HL-60/S4 treated with phorbol 12-myristate 13-acetate at 8.2 ng/mL for 4 days and 3 days (cell line): ENCODE data around the gene GFER.
"Not testable (repeated sequence)": the region's sequence is repeated elsewhere in the genome, so short reads cannot be mapped to it uniquely, and the experiment has no call there.

Experiments
- in situ Hi-C: fragments of 300-500 bp; cut with MboI; formaldehyde crosslinking; loops from 2 replicates; pipeline ENCODE4 v1.15.0; 2022; ENCODE audit warnings: low sequenced_read_pairs

GFER gene

DNA sequence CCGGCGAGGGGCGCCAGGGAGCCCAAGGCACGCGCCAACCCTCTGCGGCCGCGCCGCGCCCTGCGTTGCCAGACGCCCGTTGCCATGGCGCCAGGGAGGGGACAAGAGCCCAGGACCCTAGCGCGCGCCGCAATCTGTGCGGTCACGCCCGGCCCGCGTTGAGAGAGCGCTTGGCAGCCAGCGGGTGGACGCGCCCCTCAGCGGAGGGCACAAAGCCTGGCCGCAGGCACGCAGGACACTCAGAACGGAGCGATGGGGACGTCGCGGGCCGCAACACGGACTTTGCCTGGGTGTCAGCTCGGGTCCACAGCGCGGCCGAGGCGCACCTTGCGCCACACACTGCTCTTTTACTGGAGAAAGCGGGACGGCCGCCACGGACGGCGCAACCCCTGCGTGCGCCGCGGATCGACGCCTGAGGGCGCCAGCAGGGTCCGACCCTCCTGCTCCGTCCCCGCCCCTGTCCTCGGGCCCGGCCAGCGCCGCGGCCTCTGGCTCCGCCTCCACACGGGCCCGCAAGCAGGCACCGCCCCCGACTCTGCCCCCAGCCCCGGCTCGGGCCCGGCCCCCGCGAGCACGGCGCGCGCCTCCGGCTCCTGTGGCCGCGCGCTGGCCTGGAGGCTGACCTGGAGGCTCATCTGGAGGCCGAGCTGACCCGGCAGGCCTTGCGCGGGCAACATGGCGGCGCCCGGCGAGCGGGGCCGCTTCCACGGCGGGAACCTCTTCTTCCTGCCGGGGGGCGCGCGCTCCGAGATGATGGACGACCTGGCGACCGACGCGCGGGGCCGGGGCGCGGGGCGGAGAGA is at the start of gene GFER:
Gene GFER (plus strand): TSS at position 650 of the 803 bp plus-strand sequence. CDS start 26 bp downstream, at position 676.
- in situ Hi-C loops = no loop called here

DNA sequence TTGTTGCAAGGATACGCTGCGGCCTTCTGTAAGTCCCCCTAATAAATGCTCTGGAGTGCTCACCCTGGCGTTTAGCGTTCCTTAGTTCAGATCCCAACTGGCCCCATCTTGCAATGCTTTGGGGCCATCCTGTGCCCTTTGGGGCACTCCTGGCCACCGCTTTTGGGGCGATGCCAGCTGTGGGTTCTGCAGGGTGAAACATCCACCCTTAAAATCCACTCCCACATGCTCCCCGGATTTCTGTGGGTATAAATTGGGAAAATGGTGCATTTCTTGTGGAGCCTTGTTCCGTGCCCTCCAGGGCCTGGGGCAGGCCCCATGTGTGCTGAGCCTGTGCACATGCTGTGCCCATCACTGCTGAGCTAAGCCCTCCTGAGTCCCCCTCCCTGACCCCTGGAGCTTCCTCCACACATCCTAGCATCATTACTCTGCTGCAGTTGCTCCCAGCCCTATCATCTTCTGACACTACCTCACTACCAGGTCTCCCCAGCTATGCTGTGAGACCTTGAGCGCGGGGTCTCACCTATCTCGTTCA is 47.0 kb upstream of the GFER start:
- in situ Hi-C loops = no loop called here

- in situ Hi-C loops = no loop called here
These were observed 45.7 kb upstream of the GFER start for GRCh38 chr16:1938316-1938715.

- in situ Hi-C loops = no loop called here
These were observed 45.1 kb upstream of the GFER start for GRCh38 chr16:1938910-1939309.

GRCh38 chr16:1939833-1940232 is 44.2 kb upstream of the GFER start:
- in situ Hi-C loops = not testable (repeated sequence)

DNA sequence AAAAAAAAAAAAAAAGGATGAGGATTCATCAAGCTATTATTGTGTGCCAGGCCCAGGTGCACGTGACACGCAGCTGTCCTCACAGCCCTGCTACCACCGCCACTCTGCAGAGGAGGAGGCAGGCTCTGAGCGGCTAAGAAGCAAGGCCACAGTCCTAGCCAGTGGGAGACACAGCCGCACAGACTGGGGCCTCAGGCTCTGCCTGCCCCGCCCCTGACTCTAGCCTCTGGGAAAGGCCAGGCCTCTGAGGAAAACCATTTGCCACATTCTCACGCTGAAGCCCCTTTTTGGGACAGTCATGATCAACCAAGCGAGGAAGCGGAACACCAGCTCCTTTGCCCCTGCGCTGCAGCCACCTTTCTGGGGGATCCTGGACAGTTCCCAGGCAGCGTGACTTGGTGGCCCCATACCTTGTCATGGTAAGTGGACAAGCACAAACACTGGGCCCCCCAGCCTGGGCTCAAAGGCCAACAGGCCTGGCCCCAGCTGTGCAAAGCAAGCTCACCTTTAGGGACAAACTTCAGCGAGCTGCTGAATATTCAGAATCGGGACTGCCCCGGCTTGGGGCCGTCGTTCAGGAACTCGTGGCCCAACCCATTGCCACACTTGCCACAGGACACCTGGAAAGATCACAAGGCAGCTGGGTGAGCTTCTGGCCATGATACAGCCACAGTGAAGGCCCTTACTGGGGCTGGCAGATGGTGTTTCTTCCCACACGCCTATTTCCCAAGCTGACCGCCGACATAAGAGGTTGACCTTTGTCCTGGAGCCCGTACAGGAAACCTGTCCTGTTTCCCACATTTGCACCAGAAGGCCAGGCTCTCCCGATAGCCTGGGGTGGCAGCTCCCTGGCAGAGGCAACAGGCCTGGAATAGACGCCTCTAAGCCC is 43.5 kb upstream of the GFER start:
- in situ Hi-C loops = no loop called here

GRCh38 chr16:1941162-1942046 is 42.6 kb upstream of the GFER start:
- in situ Hi-C loops = no loop called here

DNA sequence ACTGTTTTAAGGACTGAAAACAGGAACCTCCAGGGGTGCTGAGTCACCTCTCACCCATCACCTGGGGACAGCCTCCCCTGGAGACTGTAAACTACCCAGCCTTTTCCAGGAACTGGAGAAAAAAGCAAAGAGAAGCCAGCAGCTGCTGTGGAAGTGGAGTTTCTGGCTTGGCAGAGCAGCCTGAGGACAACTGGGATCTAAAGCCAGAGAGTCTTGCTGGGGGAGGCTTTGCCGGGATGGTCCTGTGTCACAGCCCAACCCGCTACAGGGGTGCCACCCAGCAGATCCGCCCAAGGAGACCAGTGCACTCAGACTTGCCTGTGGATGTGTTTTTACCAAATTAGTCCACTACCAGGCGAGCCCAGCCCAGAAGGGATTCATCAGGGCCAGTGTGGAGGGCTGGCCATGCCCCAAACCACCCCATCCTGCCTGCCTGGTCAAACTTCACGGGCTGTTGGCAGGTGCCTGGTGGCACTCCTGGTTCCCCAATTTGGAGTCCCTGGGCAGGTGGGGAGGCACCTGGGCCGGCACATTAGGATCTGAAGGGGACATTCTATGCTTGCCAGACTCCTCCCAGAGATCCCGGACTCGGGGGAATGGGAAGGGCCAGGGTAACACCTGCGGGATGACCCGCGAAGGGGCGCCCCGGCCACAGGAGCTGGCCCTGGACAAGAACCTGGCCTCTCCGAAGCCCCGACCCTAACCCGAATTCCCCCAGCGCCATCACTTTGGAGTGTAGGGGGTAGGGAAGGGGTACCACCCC is 41.8 kb upstream of the GFER start:
- in situ Hi-C loops = no loop called here

DNA sequence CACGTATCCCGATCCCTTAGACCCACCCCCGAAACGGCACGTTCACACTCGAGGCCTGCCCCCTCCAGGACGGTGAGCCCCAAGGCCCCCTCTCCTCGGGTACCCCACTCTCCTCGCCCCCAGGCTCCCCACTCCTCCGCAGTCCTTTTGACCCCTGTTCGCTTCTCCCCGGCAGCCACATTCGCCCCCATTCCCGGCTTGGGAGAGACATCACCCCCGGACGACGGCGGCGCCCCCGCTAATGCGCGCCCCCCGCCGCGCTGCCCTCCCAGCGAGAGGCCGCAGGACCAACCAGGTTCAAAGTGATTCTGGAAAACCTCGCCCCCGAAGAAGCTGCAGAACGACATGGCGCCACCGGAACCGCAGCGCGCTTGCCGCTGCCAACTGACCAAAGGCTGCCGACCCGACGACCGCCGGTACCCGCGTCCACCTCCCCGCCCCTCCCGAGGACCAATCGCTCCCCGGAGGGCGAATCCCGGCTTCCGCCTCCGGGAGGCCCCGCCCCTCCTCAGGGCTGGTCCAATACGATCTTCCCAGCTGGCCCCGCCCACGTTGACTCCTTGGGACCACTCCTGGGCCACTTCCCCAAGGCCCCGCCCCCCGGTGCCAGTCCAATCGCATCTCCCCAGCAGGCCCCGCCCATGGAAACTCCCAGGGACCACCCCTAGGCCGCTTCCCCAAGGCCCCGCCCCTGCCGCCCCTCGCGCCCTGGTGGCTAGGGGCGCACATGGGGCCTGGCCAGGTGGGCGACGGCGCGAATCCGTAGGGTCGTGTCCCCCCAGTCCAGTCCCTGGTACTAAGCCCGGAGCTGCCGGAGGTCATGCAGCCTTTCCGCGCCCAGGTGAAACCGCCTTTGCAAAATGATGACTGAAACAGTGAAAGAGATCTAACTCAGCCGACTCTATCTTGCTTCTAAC is 40.9 kb upstream of the GFER start, which contains the start of gene MSRB1:
Gene MSRB1 (minus strand): TSS at position 390 of the 917 bp plus-strand sequence. CDS start 43 bp downstream, at position 347.
- in situ Hi-C loops = no loop called here

DNA sequence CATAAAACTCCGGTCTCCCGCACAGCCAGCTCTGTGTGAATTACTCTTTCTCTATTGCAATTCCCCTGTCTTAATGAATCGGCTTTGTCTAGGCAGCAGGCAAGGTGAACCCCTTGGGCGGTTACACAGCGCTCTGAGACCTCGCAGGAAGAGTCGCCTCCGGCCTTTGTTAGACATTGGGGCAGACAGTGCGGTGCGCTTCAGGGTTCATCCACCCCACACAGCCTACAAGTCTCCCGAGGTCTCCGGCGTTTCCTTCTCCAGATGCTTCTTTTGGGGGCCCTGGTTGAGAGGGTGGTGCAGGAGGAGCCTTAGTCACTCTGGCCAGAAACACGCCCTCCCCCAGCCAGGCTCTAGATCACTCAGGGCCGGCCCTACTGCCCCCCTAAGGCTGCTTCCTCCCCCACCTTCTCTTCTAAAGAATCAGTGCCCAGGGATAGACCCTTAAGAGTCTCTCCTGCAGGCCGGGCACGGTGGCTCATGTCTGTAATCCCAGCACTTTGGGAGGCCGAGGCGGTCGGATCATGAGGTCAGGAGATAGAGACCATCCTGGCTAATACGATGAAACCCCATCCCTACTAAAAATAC is 39.3 kb upstream of the GFER start:
- in situ Hi-C loops = no loop called here

GRCh38 chr16:1945559-1946391 is 38.2 kb upstream of the GFER start:
- in situ Hi-C loops = no loop called here

- in situ Hi-C loops = no loop called here
These were observed 37.3 kb upstream of the GFER start for GRCh38 chr16:1946495-1947368.

- in situ Hi-C loops = no loop called here
These were observed 36.7 kb upstream of the GFER start for GRCh38 chr16:1947369-1947670.

DNA sequence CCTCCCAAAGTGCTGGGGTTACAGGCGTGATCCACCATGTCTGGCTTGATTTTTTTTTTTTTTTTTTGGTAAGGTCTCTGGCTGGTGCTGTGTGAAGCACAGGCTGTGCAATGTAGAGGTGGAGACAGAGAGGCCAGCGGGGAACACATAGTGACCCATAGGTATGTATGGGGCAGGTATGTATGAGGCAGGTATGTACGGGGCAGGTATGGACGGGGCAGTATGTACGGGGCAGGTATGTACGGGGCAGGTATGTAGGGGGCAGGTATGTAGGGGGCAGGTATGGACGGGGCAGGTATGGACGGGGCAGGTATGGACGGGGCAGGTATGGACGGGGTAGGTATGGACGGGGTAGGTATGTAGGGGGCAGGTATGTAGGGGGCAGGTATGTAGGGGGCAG is 34.5 kb upstream of the GFER start:
- in situ Hi-C loops = no loop called here

GRCh38 chr16:1950047-1950446 is 33.9 kb upstream of the GFER start:
- in situ Hi-C loops = no loop called here

DNA sequence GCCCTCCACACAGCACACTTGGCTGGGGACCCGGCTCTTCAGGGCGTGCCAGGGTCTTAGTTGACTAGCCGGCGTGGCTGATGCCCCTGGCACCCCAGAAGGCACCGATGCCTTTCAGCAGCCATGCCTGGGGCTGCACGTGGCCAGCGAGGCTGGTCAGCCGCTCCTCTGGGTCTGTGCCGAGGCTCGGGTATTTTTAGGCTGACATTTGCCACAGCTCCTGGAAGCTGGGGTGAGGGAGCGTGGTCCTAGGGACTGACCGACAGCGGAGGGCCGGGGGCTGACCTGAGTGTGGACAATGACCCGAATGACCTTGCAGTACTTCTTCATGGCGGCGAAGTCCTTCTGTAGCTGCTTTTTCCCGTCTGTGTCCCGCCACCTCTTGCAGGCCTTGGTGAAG is 33.4 kb upstream of the GFER start:
- in situ Hi-C loops = no loop called here

GRCh38 chr16:1953734-1954133 is 30.3 kb upstream of the GFER start:
- in situ Hi-C loops = no loop called here
